Measurements from ENCODE around the gene RIMKLA. TPM values are rescaled to one million over a fixed set of nuclear protein-coding genes. Genes with fewer than 3 reads are reported as not detected.
A peak's percentile ranks its signal among the peaks of the same experiment; 100 is the strongest.

The RIMKLA gene
- polyA plus RNA-seq, 1 donor: 0.78 TPM

- no CpG with 5 or more reads among the region's 4 CpGs for WGBS (ENCODE audit: insufficient coverage, low lambda C conversion rate)
- Histone ChIP-seq H3K27ac (ENCODE audit: low read length) (no peak overlapping the region), H3K36me3 (ENCODE audit: control insufficient read depth, insufficient read depth, low read length) (no peaks in the 10 kb centered on the region), H3K4me3 (ENCODE audit: low read length) (no peak overlapping the region), H3K4me1 (ENCODE audit: control insufficient read depth, insufficient read depth, low read length) (peaks cover 18% of the 10 kb centered on the region), H3K27me3 (ENCODE audit: control insufficient read depth, insufficient read depth, low read length) (no peaks in the 10 kb centered on the region), H3K9me3 (ENCODE audit: control insufficient read depth, low read depth, low read length) (no peaks in the 10 kb centered on the region)
- no peak for DNase-seq
Measured at GRCh38 chr1:42427240-42427639, 46.6 kb downstream of the RIMKLA start.

- whole genome bisulfite sequencing (ENCODE audit: insufficient coverage, low lambda C conversion rate): no CpG with 5 or more reads among the region's 1 CpG
- no peak for DNase-seq
- no peaks in the 10 kb centered on the region for H3K27me3 ChIP-seq (ENCODE audit: control insufficient read depth, insufficient read depth, low read length)
- peaks cover 18% of the 10 kb centered on the region for H3K4me1 ChIP-seq (ENCODE audit: control insufficient read depth, insufficient read depth, low read length)
- no peaks in the 10 kb centered on the region for H3K36me3 ChIP-seq (ENCODE audit: control insufficient read depth, insufficient read depth, low read length)
- H3K4me3 ChIP-seq (ENCODE audit: low read length): no peak overlapping the region
- H3K9me3 ChIP-seq (ENCODE audit: control insufficient read depth, low read depth, low read length): no peaks in the 10 kb centered on the region
- no peak overlapping the region for H3K27ac ChIP-seq (ENCODE audit: low read length)
Measured at GRCh38 chr1:42429603-42430002, 49.0 kb downstream of the RIMKLA start.

GRCh38 chr1:42430286-42431135 is 49.9 kb downstream of the RIMKLA start:
- WGBS (ENCODE audit: insufficient coverage, low lambda C conversion rate): no CpG with 5 or more reads among the region's 3 CpGs
- DNase-seq: peak in 1 of 2 donors; percentile 20
- H3K27me3 ChIP-seq (ENCODE audit: control insufficient read depth, insufficient read depth, low read length): no peaks in the 10 kb centered on the region
- no peaks in the 10 kb centered on the region for H3K9me3 ChIP-seq (ENCODE audit: control insufficient read depth, low read depth, low read length)
- no peak overlapping the region for H3K4me3 ChIP-seq (ENCODE audit: low read length)
- peaks cover 18% of the 10 kb centered on the region for H3K4me1 ChIP-seq (ENCODE audit: control insufficient read depth, insufficient read depth, low read length)
- H3K36me3 ChIP-seq (ENCODE audit: control insufficient read depth, insufficient read depth, low read length): no peaks in the 10 kb centered on the region
- peak overlapping the region; percentile 70 for H3K27ac ChIP-seq (ENCODE audit: low read length)

- Histone ChIP-seq H3K27ac (ENCODE audit: low read length) (peak overlapping the region; percentile 70), H3K36me3 (ENCODE audit: control insufficient read depth, insufficient read depth, low read length) (no peaks in the 10 kb centered on the region), H3K4me3 (ENCODE audit: low read length) (no peak overlapping the region), H3K9me3 (ENCODE audit: control insufficient read depth, low read depth, low read length) (no peaks in the 10 kb centered on the region), H3K27me3 (ENCODE audit: control insufficient read depth, insufficient read depth, low read length) (no peaks in the 10 kb centered on the region), H3K4me1 (ENCODE audit: control insufficient read depth, insufficient read depth, low read length) (peaks cover 18% of the 10 kb centered on the region)
- WGBS (ENCODE audit: insufficient coverage, low lambda C conversion rate): 17% methylated on average over 1 of the region's 3 CpGs
- DNase-seq: peak; percentile 64 to 83
Measured at GRCh38 chr1:42431514-42431913, 50.9 kb downstream of the RIMKLA start.

GRCh38 chr1:42432714-42433113 is 52.1 kb downstream of the RIMKLA start:
- WGBS (ENCODE audit: insufficient coverage, low lambda C conversion rate): no CpG with 5 or more reads among the region's 4 CpGs
- no peaks in the 10 kb centered on the region for H3K9me3 ChIP-seq (ENCODE audit: control insufficient read depth, low read depth, low read length)

GRCh38 chr1:42433369-42433768 is 52.8 kb downstream of the RIMKLA start:
- DNase-seq: no peak
- Histone ChIP-seq H3K27me3 (ENCODE audit: control insufficient read depth, insufficient read depth, low read length) (no peaks in the 10 kb centered on the region), H3K4me3 (ENCODE audit: low read length) (no peak overlapping the region), H3K9me3 (ENCODE audit: control insufficient read depth, low read depth, low read length) (no peaks in the 10 kb centered on the region), H3K36me3 (ENCODE audit: control insufficient read depth, insufficient read depth, low read length) (no peaks in the 10 kb centered on the region), H3K4me1 (ENCODE audit: control insufficient read depth, insufficient read depth, low read length) (peaks cover 18% of the 10 kb centered on the region), H3K27ac (ENCODE audit: low read length) (no peak overlapping the region)
- WGBS (ENCODE audit: insufficient coverage, low lambda C conversion rate): no CpG with 5 or more reads among the region's 6 CpGs

More at GRCh38 chr1:42432714-42433113, 52.1 kb downstream of the RIMKLA start:
- Histone ChIP-seq H3K36me3 (ENCODE audit: control insufficient read depth, insufficient read depth, low read length) (no peaks in the 10 kb centered on the region), H3K27ac (ENCODE audit: low read length) (no peak overlapping the region), H3K4me3 (ENCODE audit: low read length) (no peak overlapping the region), H3K4me1 (ENCODE audit: control insufficient read depth, insufficient read depth, low read length) (peaks cover 18% of the 10 kb centered on the region), H3K27me3 (ENCODE audit: control insufficient read depth, insufficient read depth, low read length) (no peaks in the 10 kb centered on the region)
- DNase-seq: no peak

GRCh38 chr1:42434340-42434739 is 53.7 kb downstream of the RIMKLA start:
- Histone ChIP-seq H3K27ac (ENCODE audit: low read length) (no peak overlapping the region), H3K27me3 (ENCODE audit: control insufficient read depth, insufficient read depth, low read length) (no peaks in the 10 kb centered on the region), H3K4me3 (ENCODE audit: low read length) (no peak overlapping the region), H3K36me3 (ENCODE audit: control insufficient read depth, insufficient read depth, low read length) (no peaks in the 10 kb centered on the region), H3K9me3 (ENCODE audit: control insufficient read depth, low read depth, low read length) (no peaks in the 10 kb centered on the region), H3K4me1 (ENCODE audit: control insufficient read depth, insufficient read depth, low read length) (peaks cover 18% of the 10 kb centered on the region)
- DNase-seq: no peak
- WGBS (ENCODE audit: insufficient coverage, low lambda C conversion rate): no CpG with 5 or more reads among the region's 4 CpGs

- WGBS (ENCODE audit: insufficient coverage, low lambda C conversion rate): no CpG with 5 or more reads among the region's 2 CpGs
- DNase-seq: peak in 1 of 2 donors; percentile 32
- Histone ChIP-seq H3K9me3 (ENCODE audit: control insufficient read depth, low read depth, low read length) (no peaks in the 10 kb centered on the region), H3K36me3 (ENCODE audit: control insufficient read depth, insufficient read depth, low read length) (no peaks in the 10 kb centered on the region), H3K27ac (ENCODE audit: low read length) (no peak overlapping the region), H3K27me3 (ENCODE audit: control insufficient read depth, insufficient read depth, low read length) (no peaks in the 10 kb centered on the region), H3K4me3 (ENCODE audit: low read length) (no peak overlapping the region), H3K4me1 (ENCODE audit: control insufficient read depth, insufficient read depth, low read length) (no peaks in the 10 kb centered on the region)
Measured at GRCh38 chr1:42439940-42440339, 59.3 kb downstream of the RIMKLA start.

GRCh38 chr1:42442662-42443061 is 62.1 kb downstream of the RIMKLA start:
- no peak overlapping the region for H3K4me3 ChIP-seq (ENCODE audit: low read length)
- 60% methylated on average over 1 of the region's 2 CpGs for WGBS (ENCODE audit: insufficient coverage, low lambda C conversion rate)
- H3K27me3 ChIP-seq (ENCODE audit: control insufficient read depth, insufficient read depth, low read length): no peaks in the 10 kb centered on the region
- H3K36me3 ChIP-seq (ENCODE audit: control insufficient read depth, insufficient read depth, low read length): no peaks in the 10 kb centered on the region
- no peak overlapping the region for H3K27ac ChIP-seq (ENCODE audit: low read length)
- H3K4me1 ChIP-seq (ENCODE audit: control insufficient read depth, insufficient read depth, low read length): no peaks in the 10 kb centered on the region
- H3K9me3 ChIP-seq (ENCODE audit: control insufficient read depth, low read depth, low read length): no peaks in the 10 kb centered on the region
- DNase-seq: no peak

- H3K9me3 ChIP-seq (ENCODE audit: control insufficient read depth, low read depth, low read length): no peaks in the 10 kb centered on the region
- no peak overlapping the region for H3K4me3 ChIP-seq (ENCODE audit: low read length)
- H3K4me1 ChIP-seq (ENCODE audit: control insufficient read depth, insufficient read depth, low read length): peaks cover 11% of the 10 kb centered on the region
- no peak for DNase-seq
- H3K27me3 ChIP-seq (ENCODE audit: control insufficient read depth, insufficient read depth, low read length): no peaks in the 10 kb centered on the region
- no peak overlapping the region for H3K27ac ChIP-seq (ENCODE audit: low read length)
- no peaks in the 10 kb centered on the region for H3K36me3 ChIP-seq (ENCODE audit: control insufficient read depth, insufficient read depth, low read length)
Measured at GRCh38 chr1:42449256-42449655, 68.7 kb downstream of the RIMKLA start.

GRCh38 chr1:42450061-42450460 is 69.5 kb downstream of the RIMKLA start:
- Histone ChIP-seq H3K36me3 (ENCODE audit: control insufficient read depth, insufficient read depth, low read length) (no peaks in the 10 kb centered on the region), H3K27ac (ENCODE audit: low read length) (no peak overlapping the region), H3K27me3 (ENCODE audit: control insufficient read depth, insufficient read depth, low read length) (no peaks in the 10 kb centered on the region), H3K4me3 (ENCODE audit: low read length) (no peak overlapping the region), H3K9me3 (ENCODE audit: control insufficient read depth, low read depth, low read length) (peaks cover under 1% of the 10 kb centered on the region), H3K4me1 (ENCODE audit: control insufficient read depth, insufficient read depth, low read length) (peaks cover 14% of the 10 kb centered on the region)
- no peak for DNase-seq
- WGBS (ENCODE audit: insufficient coverage, low lambda C conversion rate): no CpG with 5 or more reads among the region's 1 CpG

All from large intestine (tissue), 3 donors.